Measurements from ENCODE around the gene TUT4.

GRCh38 chr1:52423771-52424170 lies 129.1 kb downstream of the TUT4 start:
- TF ChIP-seq FOXA1 (IDR thresholded peaks at IDR 0.05) (no peak), SP1 (IDR thresholded peaks at IDR 0.05) (no peak), ZNF384 (IDR thresholded peaks at IDR 0.05) (no peak), ARNT (IDR thresholded peaks at IDR 0.05) (no peak), SUZ12 (IDR thresholded peaks at IDR 0.05) (no peak), FOXM1 (IDR thresholded peaks at IDR 0.05; ENCODE audit: borderline replicate concordance) (no peak), FOXK2 (IDR thresholded peaks at IDR 0.05) (no peak), BHLHE40 (IDR thresholded peaks at IDR 0.05; ENCODE audit: borderline replicate concordance) (no peak), CTBP1 (IDR thresholded peaks at IDR 0.05; ENCODE audit: borderline replicate concordance) (no peak), L3MBTL2 (conservative IDR thresholded peaks at IDR 0.05) (no peak), ELF4 (IDR thresholded peaks at IDR 0.05) (no peak), NFRKB (IDR thresholded peaks at IDR 0.05) (no peak), TARDBP (IDR thresholded peaks at IDR 0.05) (no peak)
- TF ChIP-seq, protein P1, sequence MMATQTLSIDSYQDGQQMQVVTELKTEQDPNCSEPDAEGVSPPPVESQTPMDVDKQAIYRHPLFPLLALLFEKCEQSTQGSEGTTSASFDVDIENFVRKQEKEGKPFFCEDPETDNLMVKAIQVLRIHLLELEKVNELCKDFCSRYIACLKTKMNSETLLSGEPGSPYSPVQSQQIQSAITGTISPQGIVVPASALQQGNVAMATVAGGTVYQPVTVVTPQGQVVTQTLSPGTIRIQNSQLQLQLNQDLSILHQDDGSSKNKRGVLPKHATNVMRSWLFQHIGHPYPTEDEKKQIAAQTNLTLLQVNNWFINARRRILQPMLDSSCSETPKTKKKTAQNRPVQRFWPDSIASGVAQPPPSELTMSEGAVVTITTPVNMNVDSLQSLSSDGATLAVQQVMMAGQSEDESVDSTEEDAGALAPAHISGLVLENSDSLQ (IDR thresholded peaks at IDR 0.05), result no peak

All from HEK293T (cell line).